ENCODE measurements around the gene ECHDC1.
"Not testable (repeated sequence)": the region's sequence is repeated elsewhere in the genome, so short reads cannot be mapped to it uniquely, and the experiment has no call there.

The ECHDC1 gene

DNA sequence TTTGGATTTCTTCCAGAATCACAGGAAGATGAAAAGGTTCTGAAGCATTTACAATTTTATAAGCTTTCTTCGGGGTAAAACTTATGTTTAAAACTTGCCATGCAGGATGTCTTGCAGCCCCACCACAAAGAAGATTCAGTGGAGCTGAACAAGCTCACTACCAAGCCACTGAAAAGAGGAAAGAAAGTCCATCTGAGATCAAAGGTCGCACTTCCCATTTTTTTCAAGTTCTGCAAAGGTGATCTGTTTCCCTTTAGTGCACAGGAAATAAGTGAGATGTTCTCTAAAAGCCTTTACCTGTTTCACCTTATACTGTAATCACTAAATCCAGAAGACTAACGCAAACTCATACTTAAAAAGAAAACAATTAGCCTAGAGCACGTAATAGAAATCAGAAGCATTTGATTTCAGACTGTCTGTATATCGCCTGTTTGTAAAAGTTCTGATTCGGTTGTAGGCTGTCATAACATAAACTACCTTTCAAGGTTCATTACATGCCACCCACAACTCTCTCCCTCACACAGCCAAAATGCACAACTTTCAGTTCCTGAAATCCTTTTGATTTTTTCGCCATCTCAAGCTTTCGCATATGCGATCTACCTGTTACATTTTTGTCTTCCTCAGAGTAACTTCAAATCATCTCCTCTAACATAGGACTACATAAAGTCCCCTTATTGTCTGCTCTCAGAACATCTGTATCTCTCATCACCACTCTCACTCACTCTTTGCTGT, 1.8 kb downstream of the ECHDC1 start:
- no peak for DNase-seq

DNA sequence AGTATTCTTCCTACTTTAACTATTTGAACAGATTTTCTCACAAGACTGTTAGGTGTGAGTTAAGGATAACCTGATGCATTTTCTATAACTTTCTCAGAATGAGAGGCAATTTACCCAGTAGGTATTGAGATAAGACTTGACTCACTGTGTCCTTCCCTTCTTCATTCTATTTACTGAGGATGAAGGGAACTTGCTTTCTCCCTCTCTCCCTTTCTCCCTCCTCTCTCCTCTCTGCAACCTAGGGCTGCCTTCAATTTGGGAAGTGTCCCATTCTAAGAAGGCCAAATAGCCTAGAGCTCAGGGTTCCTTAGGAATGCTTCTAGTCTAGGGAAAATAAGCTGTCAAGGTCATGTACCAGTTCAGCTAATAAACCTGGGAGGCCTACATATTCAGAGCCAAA, 3.2 kb downstream of the ECHDC1 start:
- no peak for DNase-seq

DNA sequence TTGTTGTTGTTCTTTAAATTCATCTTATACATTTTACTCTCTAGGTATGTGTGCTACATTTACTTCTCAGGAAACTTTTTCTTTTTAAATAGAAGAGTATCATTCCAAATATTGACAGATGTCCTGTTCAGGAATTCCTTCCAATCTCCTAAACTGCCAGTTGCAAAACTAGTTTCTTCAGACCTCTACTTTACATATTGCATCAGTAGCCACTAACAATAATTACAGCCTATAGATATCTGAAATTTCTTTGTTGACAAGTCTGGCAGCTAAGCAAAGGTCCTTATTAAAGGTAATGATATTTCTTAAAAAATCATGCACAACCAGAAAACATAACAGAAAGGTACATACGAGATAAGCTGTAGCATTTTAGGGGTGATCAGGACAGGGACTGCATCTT, 4.5 kb downstream of the ECHDC1 start:
- DNase-seq: no peak

DNA sequence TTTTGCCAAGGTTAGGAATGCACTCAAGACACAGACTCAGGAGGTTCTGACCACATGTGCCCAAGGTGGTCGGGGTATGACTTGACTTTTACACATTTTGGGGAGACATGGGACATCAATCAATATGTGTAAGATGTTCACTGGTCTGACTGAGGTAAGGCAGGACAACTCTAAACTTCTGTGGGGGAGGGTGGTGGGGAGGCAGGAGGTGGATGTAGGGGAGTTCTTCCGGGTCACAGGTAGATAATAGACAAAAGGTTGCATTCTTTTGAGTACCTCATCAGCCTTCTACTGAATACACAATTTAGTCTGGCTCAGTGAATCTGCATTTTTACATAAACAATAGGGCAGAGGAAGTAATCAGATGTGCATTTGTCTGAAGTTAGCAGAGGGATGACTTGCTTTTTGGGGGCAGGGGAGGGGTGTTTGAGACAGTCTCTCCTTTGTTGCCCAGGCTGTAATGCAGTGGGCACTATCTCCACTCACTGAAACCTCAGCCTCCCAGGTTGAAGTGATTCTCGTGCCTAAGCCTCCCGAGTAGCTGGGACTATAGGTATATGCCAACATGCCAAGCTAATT, 10.9 kb downstream of the ECHDC1 start:
- no peak for DNase-seq

DNA sequence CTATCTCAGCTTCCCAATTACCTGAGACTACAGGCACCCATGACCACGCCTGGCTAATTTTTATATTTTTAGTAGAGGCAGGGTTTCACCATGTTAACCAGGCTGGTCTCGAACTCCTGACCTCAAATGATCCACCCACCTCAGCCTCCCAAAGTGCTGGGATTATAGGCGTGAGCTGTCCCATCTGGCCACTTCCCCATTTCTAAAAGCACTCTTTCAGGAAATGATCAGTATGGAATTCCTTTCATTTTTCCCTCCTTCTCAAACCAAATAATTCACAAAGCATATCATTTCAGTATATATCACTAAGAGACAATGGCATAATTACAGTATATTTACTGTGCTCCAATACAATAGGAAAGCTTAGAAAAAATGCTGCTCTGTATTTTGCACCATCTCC, 12.2 kb downstream of the ECHDC1 start:
- DNase-seq: not testable (repeated sequence)

DNA sequence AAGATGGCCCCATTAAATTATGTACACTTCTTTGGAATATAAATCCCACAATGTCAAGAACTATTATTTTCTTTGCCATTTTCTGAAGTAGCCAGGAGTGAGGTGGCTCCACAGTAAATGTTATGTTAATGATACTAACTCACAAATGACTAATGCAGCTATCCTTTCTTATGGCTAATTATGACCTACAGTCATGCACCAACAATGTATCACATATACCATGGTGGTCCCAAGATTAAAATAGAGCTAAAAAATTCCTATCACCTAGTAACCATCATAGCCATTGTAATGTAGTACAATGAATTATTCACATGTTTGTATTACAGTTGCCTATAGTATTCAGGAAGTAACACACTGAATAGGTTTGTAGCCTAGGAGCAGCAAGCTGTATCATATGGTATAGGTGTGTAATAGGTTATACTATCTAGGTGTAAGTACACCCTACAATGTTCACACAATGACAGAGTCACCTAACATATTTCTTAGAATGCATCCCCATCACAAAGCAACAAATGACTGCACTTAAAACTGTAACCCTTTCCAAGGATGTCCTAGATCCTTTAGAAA, 15.3 kb downstream of the ECHDC1 start:
- no peak for DNase-seq

DNA sequence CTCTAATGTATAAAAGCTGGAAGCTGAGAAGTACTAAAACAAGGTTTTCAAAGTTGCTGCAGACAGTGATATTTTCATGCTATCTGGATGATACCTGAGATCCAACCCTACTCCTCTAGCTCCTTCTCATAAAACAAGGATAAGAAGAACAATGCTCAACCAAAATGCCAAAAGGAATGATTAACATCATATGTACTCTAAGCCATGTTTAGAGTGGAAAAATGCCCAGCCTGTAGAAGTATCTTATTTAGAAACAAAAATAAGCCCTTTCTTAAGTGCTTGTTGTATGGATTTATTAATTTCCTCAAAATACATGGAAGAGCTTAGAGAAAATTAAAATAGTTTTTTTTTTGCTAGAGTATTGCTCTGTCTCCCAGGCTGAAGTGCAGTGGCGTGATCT, 23.7 kb downstream of the ECHDC1 start:
- DNase-seq: no peak

DNA sequence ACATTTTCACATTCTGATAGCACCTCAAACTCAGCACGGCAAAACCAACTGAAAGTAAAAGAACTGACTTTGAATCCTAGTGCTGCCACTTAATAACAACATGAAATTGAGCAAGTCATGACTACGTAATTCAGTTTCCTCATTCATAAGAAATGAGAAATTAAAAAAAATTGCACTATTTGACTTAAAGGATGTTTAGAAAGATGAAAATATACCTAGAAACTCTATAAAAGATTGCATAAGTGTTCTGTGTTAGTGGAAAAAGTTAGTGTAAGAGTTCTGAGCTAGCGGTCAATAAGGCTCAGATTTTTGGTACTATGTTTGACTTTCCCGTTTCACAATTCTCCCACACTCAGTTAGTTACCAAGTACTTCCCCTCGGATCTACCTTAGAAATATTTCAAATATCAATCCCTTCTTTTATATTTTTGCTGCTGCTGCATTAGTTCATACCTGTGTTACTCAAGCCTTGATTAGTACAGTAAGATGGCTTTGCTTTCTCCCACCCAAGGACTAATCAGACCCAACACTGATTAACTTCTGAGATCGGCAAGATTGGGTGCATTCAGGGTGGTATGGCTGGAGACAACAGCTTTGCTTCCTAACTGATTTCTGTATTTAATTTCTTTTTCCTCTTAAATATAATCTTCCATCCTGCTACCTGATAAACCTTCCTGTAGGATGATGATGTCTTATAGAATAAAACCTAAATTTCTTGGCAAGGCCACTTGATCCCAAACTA, 25.9 kb downstream of the ECHDC1 start:
- no peak for DNase-seq

DNA sequence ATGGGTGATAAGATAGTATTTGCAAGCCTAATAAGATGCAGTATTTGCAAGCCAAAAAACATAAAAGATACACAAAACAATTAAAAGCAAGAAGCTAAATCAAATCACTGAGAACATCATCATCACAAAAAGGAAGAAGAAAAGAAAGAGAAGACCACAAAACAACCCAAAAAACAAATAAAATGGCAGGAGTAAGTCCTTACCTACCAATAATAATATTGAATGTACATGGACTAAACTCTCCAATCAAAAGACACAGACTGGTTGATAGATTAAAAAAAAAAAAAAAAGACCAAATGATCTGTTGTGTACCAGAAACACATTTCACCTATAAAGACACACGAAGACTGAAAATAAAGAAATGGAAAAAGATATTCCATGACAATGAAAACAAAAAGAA, 37.7 kb downstream of the ECHDC1 start:
- no peak for DNase-seq

DNA sequence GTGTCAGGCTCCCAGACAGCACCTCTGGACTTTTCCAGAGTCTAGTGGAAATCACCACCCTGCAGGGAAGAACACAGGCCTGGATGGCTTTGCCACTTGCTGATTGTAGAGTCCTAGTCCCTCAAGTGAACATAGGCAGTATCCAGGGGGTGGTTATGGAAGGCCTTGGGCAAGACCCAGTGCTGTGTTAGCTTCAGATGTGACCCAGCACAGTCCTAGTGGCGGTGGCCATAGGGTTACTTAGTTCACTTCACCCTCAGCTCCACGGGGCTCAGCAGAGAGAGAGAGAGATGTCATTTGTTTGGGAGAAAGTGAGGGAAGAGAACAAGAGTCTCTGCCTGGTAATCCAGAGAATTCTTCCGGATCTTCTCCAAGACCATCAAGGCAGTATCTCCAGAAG, 39.5 kb downstream of the ECHDC1 start:
- DNase-seq: no peak

DNA sequence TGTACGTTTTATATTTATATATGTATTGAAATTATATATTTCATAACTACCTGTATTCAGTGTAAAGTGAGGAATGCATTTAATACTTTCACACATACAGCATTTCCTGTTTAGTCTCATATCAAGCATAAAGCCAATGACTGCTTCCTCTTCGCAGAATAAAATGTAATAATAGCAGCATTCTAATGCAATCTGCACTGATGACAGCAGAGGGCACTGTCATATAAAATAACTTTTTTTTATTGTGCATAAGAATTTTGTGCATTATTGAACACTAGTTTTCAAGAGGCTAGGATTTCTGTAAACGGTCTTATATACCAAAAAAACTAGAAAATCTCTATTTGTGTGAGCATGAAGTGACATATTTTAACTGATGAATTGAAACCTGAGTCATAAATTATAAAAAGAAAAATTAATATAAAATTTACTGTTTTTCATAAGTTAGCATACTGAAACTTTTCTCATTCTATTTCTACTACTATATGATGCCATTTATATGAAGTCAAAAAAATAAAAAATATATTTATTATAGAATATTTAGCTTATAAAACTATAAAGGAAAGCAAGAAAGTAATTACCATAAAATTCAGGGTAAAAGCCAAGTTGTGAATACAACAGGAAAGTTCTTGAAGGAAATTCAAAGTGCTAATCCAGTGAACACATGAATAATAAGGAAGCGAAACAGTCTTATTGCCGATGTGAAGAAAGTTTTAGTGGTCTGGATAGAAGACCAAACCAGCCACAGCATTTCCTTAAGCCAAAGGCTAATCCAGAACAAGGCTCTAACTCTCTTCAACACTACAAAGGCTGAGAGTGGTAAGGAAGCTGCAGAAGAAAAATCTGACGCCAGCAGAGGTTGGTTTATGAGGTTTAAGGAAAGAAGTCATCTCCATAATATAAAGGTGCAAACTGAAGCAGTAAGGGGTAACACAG, 40.4 kb downstream of the ECHDC1 start:
- no peak for DNase-seq

DNA sequence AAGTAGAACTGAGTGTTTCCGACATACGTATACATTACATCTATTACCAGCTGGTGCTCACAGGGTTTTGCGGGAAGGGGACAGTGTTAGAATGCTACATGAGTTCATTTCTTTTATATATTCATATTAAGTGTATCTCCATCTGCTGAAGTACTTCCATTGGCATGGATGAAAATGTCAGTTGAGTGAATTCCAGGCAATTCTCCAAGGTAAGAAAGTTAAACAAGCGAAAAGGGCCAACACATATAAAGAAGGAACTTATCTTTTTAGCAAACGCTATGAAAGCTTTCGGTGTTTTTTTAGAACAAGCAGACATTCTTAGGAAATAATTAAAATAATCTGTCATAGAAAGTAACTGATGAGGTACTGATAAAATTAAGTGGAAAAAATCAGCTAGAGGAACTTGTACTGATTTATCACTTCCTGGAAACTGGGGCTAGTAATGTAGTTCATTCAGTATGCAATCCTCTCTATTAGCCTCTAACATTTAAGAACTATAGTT, 42.2 kb downstream of the ECHDC1 start:
- no peak for DNase-seq

DNA sequence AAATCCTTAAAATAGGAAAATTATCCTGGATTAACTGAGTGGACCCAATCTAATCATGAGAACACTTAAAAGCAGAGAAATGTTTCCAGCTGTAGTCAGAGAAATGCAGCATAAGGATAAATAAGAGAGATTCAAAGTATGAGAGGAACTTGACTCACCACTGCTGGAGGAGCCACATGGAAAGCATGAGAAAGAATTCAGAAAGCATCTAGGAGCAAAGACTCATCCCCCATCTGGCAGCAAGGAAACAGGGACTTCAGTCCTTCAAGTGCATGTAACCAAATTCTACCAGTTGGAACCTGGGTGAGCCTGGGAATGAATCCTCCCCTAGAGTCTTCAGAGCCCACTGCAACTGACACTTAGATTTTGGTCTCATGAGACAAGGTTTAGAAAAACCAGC, 43.0 kb downstream of the ECHDC1 start:
- no peak for DNase-seq

DNA sequence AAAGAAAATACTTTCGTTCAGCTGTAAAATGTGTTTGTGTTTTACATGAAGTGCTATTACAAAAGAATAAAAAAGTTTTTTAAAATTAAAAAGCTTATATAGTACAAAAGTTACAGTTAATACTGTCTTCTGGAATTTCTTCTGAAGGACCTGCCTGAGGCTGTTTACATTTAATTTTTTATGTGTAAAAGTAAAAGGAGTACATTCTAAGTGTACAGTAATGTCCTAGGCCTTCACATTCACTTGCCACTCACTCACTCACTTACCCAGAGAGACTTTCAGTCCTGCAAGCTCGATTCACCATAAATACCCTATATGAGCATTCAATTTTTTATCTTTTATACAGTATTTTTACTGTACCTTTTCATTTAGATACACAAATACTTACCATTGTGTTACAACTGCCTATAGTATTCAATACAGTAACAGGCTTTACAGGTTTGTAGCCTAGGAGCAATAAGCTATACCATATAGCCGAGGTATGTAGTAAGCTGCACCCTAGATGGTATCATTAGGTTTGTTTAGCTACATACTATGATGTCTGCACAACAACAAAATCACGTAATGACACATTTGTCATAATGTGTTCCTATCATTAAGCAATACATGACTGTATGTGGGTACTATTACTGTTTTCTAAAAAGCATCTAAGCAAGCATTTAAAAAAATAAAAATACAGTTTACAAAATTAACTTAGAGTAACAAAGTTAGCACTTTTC, 43.7 kb downstream of the ECHDC1 start:
- no peak for DNase-seq

DNA sequence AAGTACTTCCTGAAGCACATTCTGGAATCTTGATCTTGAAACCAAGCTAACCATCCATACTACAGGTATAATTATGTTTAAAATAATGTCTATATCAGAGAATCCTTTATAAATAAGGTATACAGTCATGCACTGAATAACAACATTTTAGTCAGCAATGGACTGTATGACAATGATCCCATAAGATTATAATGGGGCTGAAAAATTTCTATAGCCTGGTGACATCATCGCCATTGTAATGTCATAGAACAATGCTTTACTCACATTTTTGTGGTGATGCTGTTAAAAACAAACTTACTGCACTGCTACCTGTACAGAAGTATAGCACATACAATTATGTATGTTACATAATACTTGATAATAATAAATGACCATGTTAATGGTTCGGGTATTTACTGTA, 44.9 kb downstream of the ECHDC1 start:
- no peak for DNase-seq

DNA sequence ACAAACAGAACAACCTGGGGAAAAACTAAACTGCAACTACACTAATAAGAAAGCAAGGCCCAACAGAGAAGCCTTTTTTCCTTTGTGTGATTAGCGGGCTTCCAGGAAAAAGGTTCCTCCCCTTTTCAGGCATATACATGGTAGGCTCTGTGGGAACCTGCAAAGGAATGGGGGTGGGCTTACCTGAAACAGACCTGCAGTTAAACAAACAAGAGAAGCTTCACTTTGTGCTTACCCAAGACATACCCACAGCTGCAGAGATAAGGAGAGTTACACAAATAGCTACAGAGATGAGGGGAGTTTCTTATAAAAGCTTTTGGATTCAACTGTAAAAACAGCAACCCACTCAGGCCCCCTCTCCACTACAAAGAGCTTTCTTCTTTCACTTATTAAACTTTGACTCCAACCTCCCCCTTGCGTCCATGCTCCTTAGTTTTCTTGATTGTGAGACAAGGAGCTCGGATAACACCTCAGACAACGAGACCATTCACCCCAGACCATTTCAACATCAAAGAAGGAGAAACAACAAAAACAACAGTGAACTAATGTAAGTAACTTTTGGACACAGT, 45.8 kb downstream of the ECHDC1 start:
- no peak for DNase-seq

DNA sequence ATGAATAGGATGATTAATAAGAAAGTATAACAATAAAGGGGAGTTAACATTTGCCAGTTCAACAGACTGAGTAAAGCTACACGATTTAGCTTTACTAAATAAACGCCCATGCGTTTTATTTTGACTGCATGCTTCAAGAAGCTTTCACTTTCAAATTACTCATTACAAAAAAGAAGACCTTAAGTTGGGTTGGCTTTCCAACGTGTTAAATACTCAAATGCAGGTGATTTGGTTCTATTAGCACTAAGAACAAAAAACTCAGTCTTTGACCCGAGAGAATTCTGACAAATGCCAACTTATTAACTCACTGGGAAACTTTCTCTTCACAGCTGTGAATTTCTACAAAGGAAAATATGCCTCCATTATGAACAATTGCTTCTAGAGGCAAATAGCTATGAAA, 51.9 kb downstream of the ECHDC1 start:
- no peak for DNase-seq

DNA sequence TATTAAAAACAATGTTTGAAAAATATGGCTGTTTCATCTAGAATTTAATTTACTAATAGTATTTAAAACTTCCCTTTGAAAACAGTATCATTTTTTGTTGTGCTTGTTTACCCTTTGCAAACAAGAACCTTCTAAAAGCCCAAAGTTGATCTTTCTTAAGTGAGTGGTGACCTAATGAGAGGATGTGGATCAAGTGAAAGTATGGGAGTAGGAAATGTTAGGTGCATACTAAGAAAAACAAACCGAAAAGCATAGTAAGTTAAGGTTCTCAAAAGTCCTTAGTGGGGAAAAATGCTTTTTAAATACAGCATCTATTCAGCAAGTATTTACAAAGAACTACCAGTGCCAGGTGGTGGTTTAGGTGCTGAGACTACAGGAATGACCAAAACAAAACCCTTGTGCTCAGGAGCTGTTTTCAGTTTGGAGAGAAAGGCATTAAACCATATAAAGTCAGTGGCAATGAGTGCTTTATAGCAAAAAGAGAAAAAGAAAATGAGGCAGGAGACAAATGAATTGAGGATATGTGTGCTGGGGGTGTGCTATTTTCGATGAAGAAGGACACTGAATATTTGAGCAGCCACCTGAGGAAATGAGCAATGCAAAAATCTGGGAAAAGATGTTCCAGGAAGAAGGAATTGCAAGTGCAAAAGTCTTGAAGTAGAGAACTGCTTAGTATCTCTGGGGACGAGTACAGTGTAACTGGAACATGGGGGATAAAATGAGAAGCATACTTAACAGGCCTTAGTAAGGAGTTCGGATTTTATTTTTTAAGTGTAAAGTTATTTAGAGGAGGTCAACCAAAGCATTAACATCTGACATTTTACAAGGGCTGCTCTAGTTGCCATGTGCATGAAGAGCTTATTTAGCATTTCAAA, 52.8 kb downstream of the ECHDC1 start:
- DNase-seq: no peak

DNA sequence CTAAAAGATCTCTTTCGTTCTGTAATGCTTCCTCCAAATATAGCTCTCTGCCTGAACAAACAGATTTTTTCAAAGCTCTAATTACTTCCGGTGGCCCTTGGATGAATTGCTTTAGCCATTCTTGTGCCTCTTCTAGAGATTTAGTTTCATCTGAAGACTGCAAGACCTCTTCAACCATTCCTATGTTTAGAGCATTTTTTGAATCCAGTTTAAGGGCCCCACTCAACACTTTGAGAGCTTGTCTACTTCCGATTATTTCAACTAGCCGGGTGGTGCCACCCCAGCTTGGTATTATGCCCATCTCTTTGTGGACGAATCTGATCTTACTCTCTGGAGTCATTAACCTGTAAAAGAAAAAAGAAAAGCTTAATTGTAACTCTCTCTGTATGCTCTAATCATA, 53.5 kb downstream of the ECHDC1 start:
- DNase-seq: no peak

DNA sequence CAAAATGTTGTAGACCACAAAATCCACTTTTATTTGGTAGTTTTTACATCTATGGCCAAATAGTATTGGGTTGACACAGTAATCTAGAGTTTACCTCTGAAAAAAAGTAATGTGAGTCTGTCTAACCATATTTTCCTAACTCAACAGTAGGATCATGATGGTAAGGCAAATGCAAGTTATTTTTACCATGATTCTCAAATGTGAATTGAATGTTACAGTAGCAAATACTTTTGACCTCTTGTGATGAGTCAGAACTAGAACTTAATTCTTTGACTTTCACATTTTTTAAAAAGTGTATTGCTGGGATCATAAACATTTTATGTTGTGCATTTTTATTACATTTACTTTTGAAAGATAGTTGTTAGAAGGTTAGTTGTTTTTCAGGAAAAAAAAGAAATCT, 54.7 kb downstream of the ECHDC1 start:
- no peak for DNase-seq

DNA sequence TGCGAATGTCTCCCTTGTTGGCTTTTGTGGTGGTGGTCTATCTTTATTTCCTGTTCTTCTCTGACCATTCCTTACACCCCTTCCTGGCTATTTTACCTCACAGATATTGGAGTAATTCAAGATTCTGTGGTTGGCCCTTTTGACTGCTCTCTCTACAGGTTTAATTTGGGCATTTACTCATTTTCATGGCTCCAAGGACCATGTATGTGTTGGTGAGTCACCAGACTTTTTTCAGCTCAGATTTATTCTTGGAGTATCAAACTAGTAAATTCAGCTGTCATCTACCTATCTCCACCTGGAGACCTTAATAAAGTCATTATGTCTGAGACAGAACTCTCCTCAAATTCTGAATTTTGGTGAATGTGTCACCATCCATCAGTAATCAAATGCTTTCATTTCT, 61.2 kb downstream of the ECHDC1 start:
- DNase-seq: no peak
